CD4-positive, alpha-beta T cell treated with Interleukin-17A for 4 hours (primary cell): ENCODE results near the gene OGFRL1.
A peak's percentile ranks its signal among the peaks of the same experiment; 100 is the strongest.

ENCODE experiments used
- DNase-seq: peaks from one replicate; pipeline ENCODE4 v3.0.0-alpha.2; 2020; ENCODE audit warnings: mixed read lengths

Gene OGFRL1

DNA sequence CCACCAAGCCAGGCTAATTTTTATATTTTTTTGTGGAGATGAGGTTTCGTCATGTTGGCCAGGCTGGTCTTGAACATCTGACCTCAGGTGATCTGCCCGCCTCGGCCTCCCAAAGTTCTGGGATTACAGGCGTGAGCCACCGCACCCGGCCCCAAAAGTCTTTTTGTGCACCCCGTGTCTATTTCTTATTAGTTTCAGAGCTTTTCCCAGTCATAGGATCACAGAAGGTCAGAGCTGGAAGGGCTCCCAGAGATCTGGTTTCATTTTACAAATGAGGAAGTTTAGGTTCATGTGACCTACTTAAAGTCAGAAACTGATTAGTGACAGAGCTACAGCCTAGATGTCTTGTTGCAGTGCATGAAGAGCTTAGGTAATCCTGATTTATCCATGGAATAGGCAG is 1.6 kb upstream of the OGFRL1 start:
- DNase-seq: no peak

DNA sequence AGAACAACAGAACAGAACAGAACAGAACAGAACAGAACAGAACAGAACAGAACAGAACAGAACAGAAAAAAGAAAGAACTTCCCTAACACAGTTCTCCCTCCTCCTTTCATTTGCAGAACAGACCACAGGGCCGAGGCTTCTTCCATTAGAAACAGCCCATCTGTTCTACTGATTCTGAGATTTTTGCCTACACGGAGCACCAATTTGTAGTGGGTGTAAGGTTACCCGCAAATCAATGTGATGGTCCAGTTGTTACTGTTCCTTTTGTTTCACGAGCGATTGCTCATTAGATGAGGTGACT is 734 bp upstream of the OGFRL1 start:
- DNase-seq: no peak

DNA sequence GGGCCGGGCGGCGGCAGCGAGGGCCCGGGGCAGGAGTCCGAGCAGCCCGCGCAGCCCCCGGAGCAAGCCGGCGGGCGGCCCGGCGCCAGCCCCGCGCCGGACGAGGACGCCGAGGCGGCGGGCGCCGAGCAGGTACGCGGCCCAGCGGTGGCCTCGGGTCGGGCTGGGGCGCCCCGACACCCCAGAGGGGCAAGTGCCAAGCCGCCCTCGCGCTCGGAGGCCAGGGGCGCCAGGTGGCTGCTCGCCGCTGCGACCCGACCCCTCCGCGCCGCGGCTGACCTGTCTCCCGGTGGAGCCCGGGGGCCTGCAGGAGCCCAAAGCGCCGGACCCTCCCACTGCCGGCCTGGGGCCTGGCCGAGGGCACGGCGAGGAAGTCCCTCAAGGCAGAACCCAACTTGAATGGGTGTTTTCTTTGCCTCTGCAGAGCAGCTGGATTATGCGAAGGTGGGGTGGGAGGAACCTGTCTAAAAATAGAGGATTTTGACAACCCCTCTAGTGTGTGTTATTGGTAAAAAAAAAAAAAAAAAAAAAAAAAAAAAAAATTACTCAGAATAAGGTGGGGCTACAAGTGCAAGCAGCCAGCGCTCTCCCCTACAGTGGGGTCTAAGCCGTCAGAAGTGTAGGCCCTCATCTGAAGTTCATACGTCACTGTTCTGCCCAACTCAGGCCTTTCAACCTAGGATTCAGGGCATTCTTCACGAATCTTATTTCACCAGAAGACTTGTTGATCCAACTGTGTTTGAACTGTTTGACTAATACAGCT is 609 bp downstream of the OGFRL1 start:
- peak; percentile 29 for DNase-seq

DNA sequence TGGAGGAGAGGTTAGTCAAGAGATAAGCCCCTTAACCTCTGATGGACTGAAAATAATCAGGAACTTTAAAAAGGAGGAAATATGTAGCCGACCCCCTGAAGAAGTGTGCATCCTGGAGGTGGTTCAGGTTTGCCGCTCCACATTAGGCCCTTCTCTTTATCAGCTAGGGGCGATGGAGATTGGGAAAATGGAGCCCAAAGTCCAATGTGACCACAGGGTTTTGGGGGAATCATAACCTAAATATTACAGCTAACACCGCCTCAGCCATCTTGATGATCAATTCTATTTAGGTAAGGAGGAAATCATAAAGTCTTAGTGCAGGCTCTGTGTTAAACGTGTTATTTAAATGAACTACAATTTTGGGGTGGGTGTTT is 1.2 kb downstream of the OGFRL1 start:
- DNase-seq: no peak

DNA sequence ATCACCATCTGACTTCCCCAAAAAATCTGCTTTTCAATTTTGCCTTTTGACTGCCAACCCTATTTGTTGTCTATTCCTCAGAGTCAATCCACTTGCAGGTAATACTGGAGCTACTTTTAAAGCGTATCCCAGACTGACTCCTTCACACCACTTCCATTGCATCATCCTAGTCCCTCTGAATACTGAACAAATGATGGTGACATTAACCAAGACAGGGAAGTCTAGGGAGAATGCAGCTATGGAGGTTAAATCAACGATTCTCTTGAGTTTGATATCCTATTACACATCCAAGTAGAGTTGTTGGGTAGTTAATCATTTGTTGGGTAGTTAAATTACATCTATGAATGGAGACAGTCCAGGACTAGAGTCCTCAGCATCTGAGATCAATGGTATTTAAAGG is 2.0 kb downstream of the OGFRL1 start:
- no peak for DNase-seq

DNA sequence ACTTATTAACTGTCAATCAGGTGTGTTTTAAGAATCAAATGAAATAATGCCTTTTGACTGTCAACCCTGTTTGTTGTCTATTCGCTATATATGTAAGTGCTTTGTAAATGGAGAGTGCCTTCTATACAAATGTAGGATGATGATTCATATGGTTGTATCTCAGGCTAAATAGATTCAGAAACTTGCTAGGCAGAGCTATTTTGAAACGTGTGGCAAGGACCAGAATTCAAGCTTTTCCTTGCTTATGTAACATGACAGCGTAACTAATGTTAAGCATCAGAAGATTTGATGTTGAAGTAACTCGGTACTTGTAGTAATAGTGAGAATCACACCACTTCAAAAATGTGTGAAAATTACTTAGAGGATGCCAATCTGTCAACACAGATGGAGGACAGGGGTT is 3.4 kb downstream of the OGFRL1 start:
- no peak for DNase-seq

DNA sequence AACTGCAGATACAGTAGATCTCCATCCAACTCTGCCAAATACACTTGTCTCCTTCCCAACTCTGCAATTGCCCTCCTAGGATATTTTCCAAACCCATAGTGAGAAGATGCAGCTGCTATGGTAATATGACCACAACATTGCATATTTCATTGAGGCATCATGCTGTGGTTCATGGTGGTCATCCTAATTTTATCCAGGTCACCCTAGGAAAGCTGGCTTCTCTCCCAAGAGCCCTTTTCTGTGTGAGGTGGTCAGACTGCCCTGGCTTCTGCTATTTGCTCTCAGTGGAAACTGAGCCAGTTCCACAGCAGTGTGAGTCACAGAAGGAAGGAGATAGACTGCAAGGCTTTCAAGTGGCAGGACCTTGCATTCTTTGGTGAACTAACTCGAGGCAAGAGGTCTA is 5.5 kb downstream of the OGFRL1 start:
- DNase-seq: no peak

DNA sequence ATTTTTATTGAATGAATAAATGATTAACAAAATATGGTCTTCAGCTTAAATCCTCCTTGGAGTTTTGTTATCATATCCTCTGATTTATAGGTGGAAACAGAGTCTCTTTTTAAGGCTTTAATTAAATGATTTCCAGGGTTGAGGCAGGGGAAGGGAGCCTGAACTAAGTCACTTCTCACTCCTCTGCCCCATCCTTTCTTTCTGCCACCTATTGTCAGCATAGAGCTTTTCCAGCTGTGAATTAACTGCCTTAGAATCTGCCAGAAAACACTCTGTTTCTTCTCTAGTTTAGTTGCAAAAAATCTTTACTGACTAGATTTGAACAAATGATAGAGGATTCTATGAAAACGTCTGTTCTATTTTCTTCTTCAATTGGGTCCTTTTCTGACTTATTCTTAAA is 9.8 kb downstream of the OGFRL1 start:
- no peak for DNase-seq

DNA sequence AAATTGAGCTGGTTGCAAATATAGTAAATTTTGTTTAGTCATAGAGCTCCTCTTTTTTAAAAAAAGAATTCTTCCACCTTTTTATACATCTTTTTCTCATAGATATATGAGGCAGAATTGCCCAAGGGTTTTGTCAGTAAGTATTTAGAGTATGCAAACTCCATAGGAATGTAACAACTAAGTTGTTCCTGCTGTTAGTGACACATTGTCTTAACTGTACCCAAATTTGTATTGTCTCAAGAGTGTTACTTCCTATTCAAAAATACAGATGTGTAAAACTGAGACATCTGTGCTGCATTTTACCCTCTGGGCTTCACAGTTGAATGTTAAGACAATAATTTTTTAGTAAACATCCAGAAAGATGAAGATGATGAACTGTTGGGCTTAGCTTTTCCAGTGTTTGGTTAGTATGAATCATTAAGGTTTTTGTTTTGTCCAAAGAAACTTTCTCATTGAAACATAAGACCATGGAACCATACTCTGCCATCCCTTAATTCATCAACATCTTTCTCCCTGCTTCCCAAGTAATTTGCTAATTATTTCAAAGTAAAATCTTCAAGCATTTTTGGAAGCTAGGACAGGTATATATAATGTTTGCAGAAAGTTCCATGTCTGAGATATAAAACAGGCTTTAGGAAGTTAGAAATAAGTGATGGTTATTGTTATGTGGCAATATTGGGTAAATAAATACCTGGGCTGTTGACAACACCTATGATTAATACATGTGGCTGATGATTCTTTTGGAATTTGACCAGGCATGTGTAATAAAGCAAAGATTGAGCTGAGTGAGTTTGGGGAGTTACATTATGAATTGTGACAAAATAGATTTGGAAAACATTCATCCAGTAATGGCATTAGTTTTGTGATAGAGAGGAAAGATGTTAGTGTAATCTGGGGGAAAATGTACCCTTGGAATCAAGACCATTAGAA is 11.2 kb downstream of the OGFRL1 start:
- no peak for DNase-seq

DNA sequence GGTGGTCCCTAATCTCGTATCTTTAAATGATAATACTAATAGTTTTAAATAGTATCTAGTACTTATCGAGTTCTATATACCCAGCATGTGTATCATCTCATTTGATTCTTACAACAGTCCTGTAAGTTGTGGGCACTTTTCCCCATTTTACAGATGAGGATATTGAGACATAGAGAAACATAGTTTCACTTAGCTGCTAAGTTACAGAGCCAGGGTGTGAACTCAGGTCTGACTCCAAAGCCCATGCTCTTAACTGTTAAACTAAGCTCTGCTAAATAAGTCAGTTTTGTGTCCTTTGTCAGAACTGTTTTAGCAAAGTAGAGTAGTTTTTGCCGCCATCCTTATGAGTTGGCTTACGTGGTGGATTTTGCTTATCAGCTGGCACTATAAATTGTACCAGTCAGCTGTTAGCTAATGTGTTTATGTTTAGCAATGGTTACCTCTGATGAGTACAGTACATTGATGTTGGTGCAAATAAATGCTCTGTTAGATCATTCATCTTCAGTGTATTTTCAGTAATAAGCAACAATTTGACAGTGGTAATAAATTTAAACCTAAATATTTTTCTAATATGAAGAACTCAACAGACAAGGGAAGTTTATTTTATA is 12.1 kb downstream of the OGFRL1 start:
- DNase-seq: no peak

DNA sequence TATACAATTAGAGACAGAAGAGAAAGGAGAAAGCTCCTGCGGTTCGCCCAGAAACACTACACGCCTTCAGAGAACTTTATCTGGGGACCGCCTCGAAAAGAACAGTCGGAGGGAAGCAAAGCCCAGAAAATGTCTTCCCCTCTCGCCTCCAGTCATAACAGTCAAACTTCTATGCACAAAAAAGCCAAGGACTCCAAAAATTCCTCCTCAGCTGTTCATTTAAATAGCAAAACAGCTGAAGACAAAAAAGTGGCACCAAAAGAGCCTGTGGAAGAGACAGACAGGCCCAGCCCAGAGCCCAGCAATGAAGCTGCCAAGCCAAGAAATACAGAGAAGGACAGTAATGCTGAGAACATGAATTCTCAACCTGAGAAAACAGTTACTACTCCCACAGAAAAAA is 12.9 kb downstream of the OGFRL1 start:
- no peak for DNase-seq

DNA sequence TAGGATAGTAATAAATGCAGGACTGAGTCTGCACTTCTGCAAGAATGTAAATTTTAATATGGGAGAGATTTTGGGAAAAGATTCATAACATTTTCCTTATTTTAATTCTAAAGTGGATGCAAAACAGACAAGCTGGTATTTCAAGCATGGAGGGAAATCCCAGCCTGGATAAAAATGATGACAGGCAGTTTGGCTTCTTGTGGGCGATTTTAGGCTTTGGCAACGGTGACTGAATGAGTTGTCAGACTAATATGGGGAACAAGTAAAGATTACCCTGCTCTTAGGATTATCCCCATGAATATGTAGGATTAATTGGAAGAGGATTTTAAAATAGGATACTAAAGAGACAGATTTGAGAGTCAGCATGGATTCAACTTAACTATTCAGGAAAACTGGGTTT is 21.0 kb downstream of the OGFRL1 start:
- DNase-seq: no peak

DNA sequence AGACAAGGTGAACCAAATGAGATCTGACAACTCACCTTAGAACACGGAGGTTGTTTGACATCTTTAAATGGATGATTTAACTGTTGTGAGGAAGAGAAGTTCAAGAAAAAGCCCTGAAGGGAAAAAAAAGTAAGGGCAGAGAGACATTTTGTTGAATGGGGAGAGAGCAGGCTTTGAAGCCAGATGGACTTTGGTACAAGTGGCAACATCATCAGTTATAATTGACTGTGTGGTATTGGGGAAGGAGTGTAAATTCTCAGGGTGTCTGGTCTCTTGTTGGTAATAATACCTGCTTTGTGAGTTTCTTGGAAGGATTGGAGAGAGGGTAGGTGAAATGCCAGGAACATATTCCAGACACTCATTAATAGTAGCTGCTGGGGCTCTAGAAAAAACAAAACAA is 21.6 kb downstream of the OGFRL1 start:
- no peak for DNase-seq

DNA sequence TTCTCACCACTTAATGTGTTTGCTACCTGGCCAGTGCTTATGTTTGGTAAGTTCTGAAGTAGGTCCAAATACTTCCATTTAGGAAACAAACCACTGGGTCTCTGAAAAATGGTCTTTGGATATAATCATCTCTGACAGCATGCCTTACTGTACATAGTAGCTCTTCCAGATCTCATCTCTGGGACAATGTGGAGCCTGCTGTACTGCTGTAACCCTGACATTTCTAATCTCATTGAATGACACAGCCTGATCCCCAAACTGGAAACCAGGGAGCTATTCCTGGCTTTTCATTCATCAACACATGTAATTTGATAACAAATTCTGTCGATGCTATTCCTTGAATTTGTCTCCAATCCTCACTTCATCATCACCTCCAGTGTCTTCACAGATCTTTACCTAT is 23.5 kb downstream of the OGFRL1 start:
- DNase-seq: no peak

DNA sequence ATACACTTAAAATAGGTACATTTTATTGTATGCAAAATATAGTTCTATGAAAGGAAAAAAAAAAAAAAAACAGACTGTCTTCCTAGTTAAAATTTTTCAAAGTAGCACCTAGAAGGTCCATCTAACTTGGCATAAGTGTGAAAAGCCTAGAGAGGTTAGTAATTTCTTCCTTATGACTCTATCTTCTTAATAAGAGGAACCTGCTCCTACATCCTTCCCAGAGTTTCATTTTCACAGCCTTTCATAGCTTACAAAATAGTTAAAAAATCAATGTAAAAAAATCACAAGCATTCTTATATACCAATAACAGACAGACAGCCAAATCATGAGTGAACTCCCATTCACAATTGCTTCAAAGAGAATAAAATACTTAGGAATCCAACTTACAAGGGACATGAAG is 28.8 kb downstream of the OGFRL1 start:
- DNase-seq: no peak

DNA sequence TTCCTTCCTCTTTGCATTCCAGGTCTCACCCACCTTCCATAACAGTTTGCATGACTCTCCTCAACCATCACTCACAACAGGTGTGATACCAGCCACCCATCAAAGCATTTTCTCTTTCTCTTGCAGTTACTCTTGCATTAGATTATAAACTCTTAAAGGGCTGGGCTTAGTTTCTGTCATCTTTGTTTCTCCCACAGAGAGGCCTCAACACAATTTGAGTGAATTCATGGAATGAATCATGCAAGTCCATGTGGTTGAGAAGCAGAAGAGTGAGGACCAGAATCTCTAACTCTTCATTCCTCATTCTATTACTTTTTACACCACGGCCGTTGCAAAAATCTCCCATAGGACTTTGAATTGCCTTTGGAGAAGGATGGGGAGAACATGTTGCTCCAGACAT is 31.4 kb downstream of the OGFRL1 start:
- DNase-seq: no peak

DNA sequence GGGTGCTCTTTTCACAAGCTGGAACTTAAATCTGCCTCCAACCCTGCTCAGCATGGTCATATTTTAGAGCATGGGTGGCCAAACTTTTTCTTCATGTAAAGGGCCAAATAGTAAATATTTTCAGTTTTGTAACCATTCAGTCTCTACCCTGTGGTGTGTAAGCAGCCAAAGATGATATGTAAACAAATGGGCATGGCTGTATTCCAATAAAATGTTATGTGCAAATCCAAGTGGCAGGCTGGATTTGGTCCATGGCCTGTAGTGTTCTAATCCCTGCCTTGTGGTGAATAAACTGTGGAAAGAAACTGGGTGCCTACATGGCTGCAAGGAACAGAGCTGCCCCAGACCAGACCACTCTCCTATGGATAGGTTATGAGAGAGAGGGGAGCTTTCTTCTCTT is 32.7 kb downstream of the OGFRL1 start:
- DNase-seq: no peak

DNA sequence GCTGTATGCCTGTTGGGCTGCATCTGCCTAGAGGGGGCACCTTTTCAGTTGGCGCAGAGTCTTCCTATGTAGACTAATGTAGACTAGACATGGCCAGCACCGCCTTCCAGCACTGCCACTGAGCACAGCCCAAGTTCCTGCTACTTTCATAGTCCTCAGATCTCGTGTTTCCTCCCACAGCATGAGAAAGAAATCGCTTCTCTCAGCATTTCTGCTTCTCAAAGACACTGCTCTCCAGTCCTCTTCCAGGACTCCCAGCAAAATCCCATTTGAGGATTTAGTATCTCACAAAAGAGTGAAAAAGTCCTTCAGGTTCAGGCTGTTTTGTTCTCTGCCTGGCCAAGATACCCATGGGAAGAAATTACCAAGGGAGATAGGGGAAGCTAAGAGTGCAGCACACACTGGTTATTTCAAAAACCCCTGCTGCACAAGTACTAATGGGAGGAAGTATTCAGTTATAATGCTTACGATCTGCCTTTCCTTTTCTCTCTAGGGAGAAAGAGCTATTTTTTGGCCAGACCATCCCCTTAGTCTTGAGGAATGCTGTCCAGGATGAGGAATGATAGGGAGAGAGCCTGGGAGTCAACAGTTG is 35.7 kb downstream of the OGFRL1 start:
- DNase-seq: no peak

DNA sequence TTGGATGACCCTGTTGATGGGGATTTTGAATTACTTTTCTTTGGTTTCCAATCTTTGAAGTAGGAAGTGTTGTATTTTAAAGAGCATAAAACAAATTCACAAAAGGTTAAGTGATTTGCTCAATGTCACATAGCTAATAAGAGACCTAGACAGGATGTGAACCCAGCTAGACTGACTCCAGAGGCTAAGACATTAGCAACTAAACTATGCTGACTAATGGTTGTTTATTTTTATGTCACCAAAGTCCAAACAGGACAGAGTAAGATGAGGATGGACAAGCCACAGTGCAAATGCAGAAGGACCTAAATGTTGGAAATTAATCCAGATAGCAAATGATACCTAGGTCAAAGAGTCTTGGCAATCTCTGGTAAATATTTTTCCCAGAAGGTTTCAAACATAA is 38.0 kb downstream of the OGFRL1 start:
- no peak for DNase-seq

DNA sequence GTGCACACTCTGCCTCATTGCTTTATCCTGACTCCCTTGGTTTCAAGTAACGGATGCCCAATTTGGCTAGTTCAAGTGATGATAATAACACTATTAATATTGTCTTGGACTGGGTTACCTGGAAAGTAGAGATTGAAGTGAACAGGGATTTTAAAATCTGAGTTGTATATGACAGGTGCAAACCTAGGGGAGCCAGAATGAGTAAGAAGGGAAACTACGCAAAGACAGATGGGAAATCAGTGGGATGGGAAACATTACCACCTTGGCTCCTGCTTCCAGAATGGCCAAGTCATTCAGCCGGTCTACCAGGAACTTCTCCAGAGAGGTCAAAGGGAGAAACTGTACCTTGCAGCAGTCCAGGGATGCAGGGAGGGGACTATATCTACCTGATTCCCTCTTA is 41.9 kb downstream of the OGFRL1 start:
- no peak for DNase-seq

DNA sequence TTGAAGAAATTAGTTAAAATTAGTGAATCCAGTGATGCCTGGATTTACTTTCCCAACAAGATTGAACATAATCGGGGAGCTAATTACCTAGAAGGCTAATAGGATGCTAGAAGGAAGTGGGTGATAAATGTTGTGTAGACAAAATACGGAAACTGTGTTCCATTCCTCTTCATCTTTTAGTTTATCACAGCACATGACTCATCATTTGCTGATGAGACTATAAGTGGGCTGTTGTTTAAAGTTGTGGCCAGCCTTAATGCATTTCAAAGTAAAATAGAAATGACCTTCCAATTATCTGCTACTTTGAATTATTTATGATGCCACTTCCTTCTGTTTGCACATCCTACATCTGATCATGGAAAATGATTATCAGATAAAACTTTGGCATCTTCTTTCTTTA is 43.4 kb downstream of the OGFRL1 start:
- DNase-seq: no peak

DNA sequence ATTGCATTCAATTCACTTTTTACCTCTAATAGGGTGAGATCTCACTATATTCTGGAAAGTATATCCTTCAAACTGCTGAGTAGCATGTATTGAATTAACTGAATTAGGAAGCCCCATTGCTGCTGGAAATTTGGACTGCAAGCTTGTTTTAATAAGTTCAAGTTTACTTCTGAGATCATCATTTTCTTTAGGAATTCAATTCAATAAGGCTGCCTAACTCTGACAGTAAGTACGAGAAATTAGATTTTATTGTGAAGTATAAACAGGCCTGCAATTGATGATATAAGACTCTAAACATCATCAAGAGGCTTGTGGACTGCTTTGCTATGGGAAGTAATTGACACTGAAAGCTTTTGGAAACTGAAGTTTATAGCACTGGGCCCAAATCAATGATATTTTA is 44.4 kb downstream of the OGFRL1 start:
- DNase-seq: no peak

DNA sequence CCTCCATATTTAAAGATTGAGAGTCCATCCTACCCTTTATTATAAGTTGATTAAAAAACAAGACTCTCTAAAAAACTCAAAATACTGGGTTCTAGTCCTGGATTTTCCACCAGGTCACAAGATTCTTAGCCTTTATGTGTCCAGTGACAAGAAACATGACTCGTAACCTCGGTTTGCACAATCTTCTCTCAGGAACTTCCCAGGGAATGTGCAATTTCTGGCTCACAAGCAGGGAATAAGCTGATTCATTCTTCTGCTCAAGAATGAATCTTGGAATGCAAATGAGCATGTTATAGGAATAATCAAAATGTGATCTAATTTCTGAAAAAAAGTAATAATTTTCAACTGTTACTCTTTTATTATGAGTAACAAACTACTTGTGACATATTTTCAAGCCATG is 45.1 kb downstream of the OGFRL1 start:
- no peak for DNase-seq

DNA sequence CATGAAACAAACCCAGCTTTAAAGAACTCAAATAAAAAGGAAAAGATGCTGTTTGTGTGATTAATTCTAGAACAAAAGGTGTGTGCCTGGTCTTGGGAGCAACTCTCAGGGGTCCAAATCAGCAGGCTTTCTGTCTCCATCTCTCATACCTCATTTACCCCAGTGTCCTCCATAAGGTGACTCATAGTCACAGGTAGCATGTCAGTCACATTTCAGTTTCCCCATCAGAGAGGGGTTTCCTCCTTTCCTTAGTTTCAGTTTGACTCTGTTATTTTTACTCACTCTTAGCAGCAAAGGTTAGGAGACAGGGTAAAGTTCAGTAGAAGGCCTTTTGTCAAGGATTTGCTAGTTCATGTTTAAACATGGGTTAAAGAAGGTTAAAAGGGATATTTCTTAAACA is 46.2 kb downstream of the OGFRL1 start:
- no peak for DNase-seq
